HepG2 (cell line): ENCODE measurements around the gene HNRNPAB. TPM values are rescaled to one million over a fixed set of nuclear protein-coding genes. Genes with fewer than 3 reads are reported as not detected.

ENCODE experiments used
- CBX1 ChIP-seq: IDR thresholded peaks from one replicate; pipeline ENCODE4 v1.6.1; 2016; ENCODE audit warnings: antibody characterized with exemption, low read depth
- KAT7 ChIP-seq: IDR thresholded peaks from 2 replicates; pipeline ENCODE4 v1.6.1; 2018; ENCODE audit warnings: borderline replicate concordance, missing compliant biosample characterization
- NKX3-1 ChIP-seq: sonication (generic); formaldehyde crosslinking; IDR thresholded peaks from 2 replicates; pipeline ENCODE4 v1.5.0; 2020; ENCODE audit warnings: missing genetic modification reagents
- NONO ChIP-seq, 2 experiments: fragments of 450-650 bp in 1 of 2; sonication (generic) in 1 of 2; formaldehyde crosslinking in 1 of 2; IDR thresholded peaks in 1 of 2; conservative IDR thresholded peaks in 1 of 2; 2 replicates each; pipeline versions ENCODE4 v1.6.1 to v1.8.0; 2017 to 2022; ENCODE audit warnings: mild to moderate bottlenecking in 1 of 2, missing genetic modification reagents in 1 of 2, moderate library complexity in 1 of 2
- RXRA ChIP-seq: sonication (generic); formaldehyde crosslinking; IDR thresholded peaks from 2 replicates; pipeline ENCODE4 v1.5.1; 2020; ENCODE audit warnings: missing genetic modification reagents
- SETDB1 ChIP-seq: sonication (generic); formaldehyde crosslinking; IDR thresholded peaks from 2 replicates; pipeline ENCODE4 v1.5.1; 2020; ENCODE audit warnings: missing genetic modification reagents, mild to moderate bottlenecking, borderline replicate concordance
- SKI ChIP-seq: fragments of 450-650 bp; IDR thresholded peaks from one replicate; pipeline ENCODE4 v1.6.1; 2018; ENCODE audit warnings: mild to moderate bottlenecking; ENCODE audit not compliant: partially characterized antibody
- SP1 ChIP-seq, 2 experiments: fragments of 450-650 bp in 1 of 2; sonication (generic) in 1 of 2; formaldehyde crosslinking in 1 of 2; IDR thresholded peaks; 2 replicates each; pipeline versions ENCODE4 v1.4.0 to v1.6.1; 2016 to 2020; ENCODE audit warnings: missing genetic modification reagents in 1 of 2
- XRCC5 ChIP-seq: fragments of 200-400 bp; formaldehyde crosslinking; optimal IDR thresholded peaks from 2 replicates; pipeline ENCODE3; 2017; ENCODE audit warnings: mild to moderate bottlenecking, low read length
- ZMYM3 ChIP-seq: sonication (generic); formaldehyde crosslinking; IDR thresholded peaks from 2 replicates; pipeline ENCODE4 v1.5.1; 2020; ENCODE audit warnings: mild to moderate bottlenecking, missing genetic modification reagents
- ZNF737 ChIP-seq: sonication (generic); formaldehyde crosslinking; IDR thresholded peaks from 2 replicates; pipeline ENCODE4 v1.5.0; 2020; ENCODE audit warnings: missing genetic modification reagents, mild to moderate bottlenecking, borderline replicate concordance
- ZNF772 ChIP-seq: sonication (generic); formaldehyde crosslinking; IDR thresholded peaks from 2 replicates; pipeline ENCODE4 v1.5.0; 2020; ENCODE audit warnings: mild to moderate bottlenecking, missing genetic modification reagents
- polyA plus RNA-seq, 8 experiments: library from polyadenylated mRNA; depleted of rRNA in 3 of 8; stranded (reverse) in 7 of 8; unstranded in 1 of 8; fragments of >200 nt; fragmentation: Illumina TruSeq in 4 of 8; extraction: Trizol in 4 of 8; gene quantifications; 2 replicates each; pipeline versions ENCODE4 v1.2.1 to v1.2.3, GENCODE V29; 2011 to 2016; ENCODE audit warnings: low read depth in 4 of 8, missing spikeins in 1 of 8, mixed read lengths in 1 of 8; ENCODE audit not compliant: insufficient read depth in 1 of 8
- total RNA-seq, 5 experiments: library from RNA; depleted of rRNA; stranded (reverse); fragments of >200 nt; fragmentation: Illumina TruSeq; extraction: Trizol; gene quantifications; 2 replicates each; pipeline ENCODE4 v1.2.3, GENCODE V29; 2016; ENCODE audit warnings: low read depth in 1 of 5
- TF ChIP-seq, protein P1 (sequence below): sonication (generic); formaldehyde crosslinking; conservative IDR thresholded peaks from 2 replicates; pipeline ENCODE4 v1.8.0; 2022; ENCODE audit warnings: mild to moderate bottlenecking, moderate library complexity, missing genetic modification reagents
- TF ChIP-seq, protein P2 (sequence below): sonication (generic); formaldehyde crosslinking; IDR thresholded peaks from 2 replicates; pipeline ENCODE4 v1.5.0; 2020; ENCODE audit warnings: mild to moderate bottlenecking, missing genetic modification reagents, borderline replicate concordance
- TF ChIP-seq, protein P3 (sequence below): sonication (generic); formaldehyde crosslinking; IDR thresholded peaks from 2 replicates; pipeline ENCODE4 v1.8.0; 2022; ENCODE audit warnings: missing genetic modification reagents, mild to moderate bottlenecking, borderline replicate concordance
- TF ChIP-seq, protein P4 (sequence below): sonication (generic); formaldehyde crosslinking; IDR thresholded peaks from 2 replicates; pipeline ENCODE4 v1.4.0; 2020; ENCODE audit warnings: missing genetic modification reagents
- TF ChIP-seq, protein P5 (sequence below): IDR thresholded peaks from 2 replicates; pipeline ENCODE4 v1.6.1; 2016; ENCODE audit warnings: missing genetic modification reagents, missing compliant biosample characterization

Gene HNRNPAB
- total and polyA plus RNA-seq, 2 of the 13 experiments (the other 11 are each of a cell fraction or from before 2014, with no cell fraction given), result 62.6 to 111 TPM

DNA sequence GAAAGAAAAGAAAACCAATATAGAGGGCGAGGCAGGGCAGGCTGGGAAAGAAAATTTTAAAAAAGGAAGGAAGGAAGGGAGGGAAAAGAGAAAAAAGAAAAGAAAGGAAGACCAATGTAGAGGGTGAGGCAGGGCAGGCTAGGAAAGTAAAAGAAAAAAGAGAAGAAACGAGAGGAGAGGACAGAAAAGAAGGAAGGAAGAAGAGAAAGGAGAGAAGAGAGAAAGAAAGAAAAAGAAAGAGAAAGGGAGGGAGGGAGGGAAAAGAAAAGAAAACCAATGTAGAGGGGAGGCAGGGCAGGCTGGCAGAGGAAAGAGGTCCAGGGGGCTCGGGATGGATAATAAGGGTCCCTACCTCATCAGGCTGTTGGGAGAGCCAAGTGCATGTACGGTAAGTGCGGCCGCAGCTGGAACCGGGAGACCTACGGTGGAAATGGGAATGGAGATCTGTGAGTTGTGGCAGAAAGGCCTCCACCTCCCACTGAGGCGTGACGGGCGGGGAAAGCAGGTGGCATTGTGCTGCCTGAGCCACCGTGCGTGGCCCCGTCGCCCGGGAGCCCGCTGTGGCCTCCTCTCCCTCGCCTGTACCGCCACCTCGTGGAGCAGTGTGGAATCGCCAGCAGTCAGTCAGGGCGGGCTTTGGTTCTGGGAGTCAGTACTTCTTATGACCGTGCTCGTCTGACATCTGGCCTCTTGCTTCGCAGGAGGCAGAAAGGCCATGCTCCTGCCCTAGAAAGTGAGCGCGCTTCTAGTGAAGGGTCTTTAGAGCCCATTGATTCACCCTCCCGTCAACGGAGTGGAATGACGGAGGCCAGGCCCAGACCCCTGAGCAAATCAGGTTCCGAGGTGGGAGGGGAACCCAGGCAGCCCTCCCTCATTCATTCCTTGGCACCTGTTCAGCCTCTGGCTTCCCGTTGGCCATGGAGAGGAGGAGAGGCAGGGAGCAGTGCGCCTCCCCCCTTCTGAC, 40.3 kb upstream of the HNRNPAB start (continued):
- TF ChIP-seq, protein P1, sequence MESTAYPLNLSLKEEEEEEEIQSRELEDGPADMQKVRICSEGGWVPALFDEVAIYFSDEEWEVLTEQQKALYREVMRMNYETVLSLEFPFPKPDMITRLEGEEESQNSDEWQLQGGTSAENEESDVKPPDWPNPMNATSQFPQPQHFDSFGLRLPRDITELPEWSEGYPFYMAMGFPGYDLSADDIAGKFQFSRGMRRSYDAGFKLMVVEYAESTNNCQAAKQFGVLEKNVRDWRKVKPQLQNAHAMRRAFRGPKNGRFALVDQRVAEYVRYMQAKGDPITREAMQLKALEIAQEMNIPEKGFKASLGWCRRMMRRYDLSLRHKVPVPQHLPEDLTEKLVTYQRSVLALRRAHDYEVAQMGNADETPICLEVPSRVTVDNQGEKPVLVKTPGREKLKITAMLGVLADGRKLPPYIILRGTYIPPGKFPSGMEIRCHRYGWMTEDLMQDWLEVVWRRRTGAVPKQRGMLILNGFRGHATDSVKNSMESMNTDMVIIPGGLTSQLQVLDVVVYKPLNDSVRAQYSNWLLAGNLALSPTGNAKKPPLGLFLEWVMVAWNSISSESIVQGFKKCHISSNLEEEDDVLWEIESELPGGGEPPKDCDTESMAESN (CRISPR knock-in tag), result no peak
- TF ChIP-seq ZMYM3 (CRISPR knock-in tag) (no peak), CBX1 (no peak), SKI (no peak), NONO (IDR thresholded peaks at IDR 0.05) (no peak), NONO (CRISPR knock-in tag; conservative IDR thresholded peaks at IDR 0.05) (0 out of 2 replicates have a peak, but pooled peaks have one; percentile 22), SP1 (IDR thresholded peaks at IDR 0.05) (no peak), SP1 (CRISPR knock-in tag; IDR thresholded peaks at IDR 0.05) (0 out of 2 replicates have a peak, but pooled peaks have one; percentile 14), RXRA (CRISPR knock-in tag) (peak; percentile 47; the same call in 1 of the 2 replicates), ZNF772 (CRISPR knock-in tag) (0 out of 2 replicates have a peak, but pooled peaks have one; percentile 30), KAT7 (CRISPR knock-in tag) (no peak), NKX3-1 (no peak), ZNF737 (CRISPR knock-in tag) (no peak), XRCC5 (peak; percentile 64), SETDB1 (no peak)
- TF ChIP-seq, protein P2, sequence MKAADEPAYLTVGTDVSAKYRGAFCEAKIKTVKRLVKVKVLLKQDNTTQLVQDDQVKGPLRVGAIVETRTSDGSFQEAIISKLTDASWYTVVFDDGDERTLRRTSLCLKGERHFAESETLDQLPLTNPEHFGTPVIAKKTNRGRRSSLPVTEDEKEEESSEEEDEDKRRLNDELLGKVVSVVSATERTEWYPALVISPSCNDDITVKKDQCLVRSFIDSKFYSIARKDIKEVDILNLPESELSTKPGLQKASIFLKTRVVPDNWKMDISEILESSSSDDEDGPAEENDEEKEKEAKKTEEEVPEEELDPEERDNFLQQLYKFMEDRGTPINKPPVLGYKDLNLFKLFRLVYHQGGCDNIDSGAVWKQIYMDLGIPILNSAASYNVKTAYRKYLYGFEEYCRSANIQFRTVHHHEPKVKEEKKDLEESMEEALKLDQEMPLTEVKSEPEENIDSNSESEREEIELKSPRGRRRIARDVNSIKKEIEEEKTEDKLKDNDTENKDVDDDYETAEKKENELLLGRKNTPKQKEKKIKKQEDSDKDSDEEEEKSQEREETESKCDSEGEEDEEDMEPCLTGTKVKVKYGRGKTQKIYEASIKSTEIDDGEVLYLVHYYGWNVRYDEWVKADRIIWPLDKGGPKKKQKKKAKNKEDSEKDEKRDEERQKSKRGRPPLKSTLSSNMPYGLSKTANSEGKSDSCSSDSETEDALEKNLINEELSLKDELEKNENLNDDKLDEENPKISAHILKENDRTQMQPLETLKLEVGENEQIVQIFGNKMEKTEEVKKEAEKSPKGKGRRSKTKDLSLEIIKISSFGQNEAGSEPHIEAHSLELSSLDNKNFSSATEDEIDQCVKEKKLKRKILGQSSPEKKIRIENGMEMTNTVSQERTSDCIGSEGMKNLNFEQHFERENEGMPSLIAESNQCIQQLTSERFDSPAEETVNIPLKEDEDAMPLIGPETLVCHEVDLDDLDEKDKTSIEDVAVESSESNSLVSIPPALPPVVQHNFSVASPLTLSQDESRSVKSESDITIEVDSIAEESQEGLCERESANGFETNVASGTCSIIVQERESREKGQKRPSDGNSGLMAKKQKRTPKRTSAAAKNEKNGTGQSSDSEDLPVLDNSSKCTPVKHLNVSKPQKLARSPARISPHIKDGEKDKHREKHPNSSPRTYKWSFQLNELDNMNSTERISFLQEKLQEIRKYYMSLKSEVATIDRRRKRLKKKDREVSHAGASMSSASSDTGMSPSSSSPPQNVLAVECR (CRISPR knock-in tag), result no peak
- TF ChIP-seq, protein P3, sequence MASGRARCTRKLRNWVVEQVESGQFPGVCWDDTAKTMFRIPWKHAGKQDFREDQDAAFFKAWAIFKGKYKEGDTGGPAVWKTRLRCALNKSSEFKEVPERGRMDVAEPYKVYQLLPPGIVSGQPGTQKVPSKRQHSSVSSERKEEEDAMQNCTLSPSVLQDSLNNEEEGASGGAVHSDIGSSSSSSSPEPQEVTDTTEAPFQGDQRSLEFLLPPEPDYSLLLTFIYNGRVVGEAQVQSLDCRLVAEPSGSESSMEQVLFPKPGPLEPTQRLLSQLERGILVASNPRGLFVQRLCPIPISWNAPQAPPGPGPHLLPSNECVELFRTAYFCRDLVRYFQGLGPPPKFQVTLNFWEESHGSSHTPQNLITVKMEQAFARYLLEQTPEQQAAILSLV (CRISPR knock-in tag), result 0 out of 2 replicates have a peak, but pooled peaks have one; percentile 18
- TF ChIP-seq, protein P4, sequence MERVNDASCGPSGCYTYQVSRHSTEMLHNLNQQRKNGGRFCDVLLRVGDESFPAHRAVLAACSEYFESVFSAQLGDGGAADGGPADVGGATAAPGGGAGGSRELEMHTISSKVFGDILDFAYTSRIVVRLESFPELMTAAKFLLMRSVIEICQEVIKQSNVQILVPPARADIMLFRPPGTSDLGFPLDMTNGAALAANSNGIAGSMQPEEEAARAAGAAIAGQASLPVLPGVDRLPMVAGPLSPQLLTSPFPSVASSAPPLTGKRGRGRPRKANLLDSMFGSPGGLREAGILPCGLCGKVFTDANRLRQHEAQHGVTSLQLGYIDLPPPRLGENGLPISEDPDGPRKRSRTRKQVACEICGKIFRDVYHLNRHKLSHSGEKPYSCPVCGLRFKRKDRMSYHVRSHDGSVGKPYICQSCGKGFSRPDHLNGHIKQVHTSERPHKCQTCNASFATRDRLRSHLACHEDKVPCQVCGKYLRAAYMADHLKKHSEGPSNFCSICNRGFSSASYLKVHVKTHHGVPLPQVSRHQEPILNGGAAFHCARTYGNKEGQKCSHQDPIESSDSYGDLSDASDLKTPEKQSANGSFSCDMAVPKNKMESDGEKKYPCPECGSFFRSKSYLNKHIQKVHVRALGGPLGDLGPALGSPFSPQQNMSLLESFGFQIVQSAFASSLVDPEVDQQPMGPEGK (CRISPR knock-in tag), result peak; percentile 45; the same call in 1 of the 2 replicates
- TF ChIP-seq, protein P5, sequence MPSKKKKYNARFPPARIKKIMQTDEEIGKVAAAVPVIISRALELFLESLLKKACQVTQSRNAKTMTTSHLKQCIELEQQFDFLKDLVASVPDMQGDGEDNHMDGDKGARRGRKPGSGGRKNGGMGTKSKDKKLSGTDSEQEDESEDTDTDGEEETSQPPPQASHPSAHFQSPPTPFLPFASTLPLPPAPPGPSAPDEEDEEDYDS, result no peak
